BE2C (cell line): ENCODE results near the gene TCF4.

Experiments used
- DNase-seq: peaks from one replicate; pipeline ENCODE4 v3.0.0-alpha.2; 2020
- H3K27me3 ChIP-seq: fragments of 250-450 bp; sonication (Bioruptor Pico); 2 replicates; pipeline ENCODE4 v1.5.1; 2020; ENCODE audit warnings: mild to moderate bottlenecking
- H3K36me3 ChIP-seq: fragments of 250-450 bp; sonication (Bioruptor Pico); 2 replicates; pipeline ENCODE4 v1.5.1; 2020; ENCODE audit warnings: mild to moderate bottlenecking
- H3K4me1 ChIP-seq: fragments of 250-450 bp; sonication (Bioruptor Pico); 2 replicates; pipeline ENCODE4 v1.5.1; 2020
- H3K4me3 ChIP-seq: 2 replicates; pipeline ENCODE4 v1.5.1; 2011; ENCODE audit warnings: low read depth, low read length
- H3K9me3 ChIP-seq: fragments of 250-450 bp; sonication (Bioruptor Pico); 2 replicates; pipeline ENCODE4 v1.5.1; 2020
- TF ChIP-seq, protein P1 (sequence below): IDR thresholded peaks from 2 replicates; pipeline ENCODE4 v1.5.1; 2012; ENCODE audit warnings: mild to moderate bottlenecking, low read depth, low read length

Gene TCF4

DNA sequence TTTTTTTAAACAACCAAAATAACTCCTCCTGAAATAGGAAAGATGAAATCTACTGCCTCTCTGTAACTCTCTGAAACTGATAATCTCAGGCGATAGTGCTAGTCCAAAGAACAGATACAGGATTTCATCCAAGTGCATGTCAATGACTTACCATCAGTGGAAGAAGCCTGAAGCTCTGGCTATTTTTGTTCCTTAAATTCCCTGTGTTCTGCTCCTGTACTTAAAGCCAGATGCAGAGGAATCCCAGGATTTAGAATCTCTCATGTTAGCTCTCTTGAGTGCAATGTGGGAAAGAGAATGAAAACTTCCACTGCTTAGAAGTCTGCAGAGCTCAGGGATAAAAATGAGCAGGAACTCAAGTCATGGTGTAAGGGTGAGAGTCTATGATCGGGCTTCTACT lies 291.9 kb downstream of the TCF4 start:
- Histone ChIP-seq H3K4me3 (no peak overlapping the region), H3K36me3 (peaks cover 25% of the 10 kb centered on the region), H3K4me1 (peaks cover 14% of the 10 kb centered on the region), H3K9me3 (no peaks in the 10 kb centered on the region), H3K27me3 (no peaks in the 10 kb centered on the region)
- no peak for DNase-seq
- TF ChIP-seq, protein P1, sequence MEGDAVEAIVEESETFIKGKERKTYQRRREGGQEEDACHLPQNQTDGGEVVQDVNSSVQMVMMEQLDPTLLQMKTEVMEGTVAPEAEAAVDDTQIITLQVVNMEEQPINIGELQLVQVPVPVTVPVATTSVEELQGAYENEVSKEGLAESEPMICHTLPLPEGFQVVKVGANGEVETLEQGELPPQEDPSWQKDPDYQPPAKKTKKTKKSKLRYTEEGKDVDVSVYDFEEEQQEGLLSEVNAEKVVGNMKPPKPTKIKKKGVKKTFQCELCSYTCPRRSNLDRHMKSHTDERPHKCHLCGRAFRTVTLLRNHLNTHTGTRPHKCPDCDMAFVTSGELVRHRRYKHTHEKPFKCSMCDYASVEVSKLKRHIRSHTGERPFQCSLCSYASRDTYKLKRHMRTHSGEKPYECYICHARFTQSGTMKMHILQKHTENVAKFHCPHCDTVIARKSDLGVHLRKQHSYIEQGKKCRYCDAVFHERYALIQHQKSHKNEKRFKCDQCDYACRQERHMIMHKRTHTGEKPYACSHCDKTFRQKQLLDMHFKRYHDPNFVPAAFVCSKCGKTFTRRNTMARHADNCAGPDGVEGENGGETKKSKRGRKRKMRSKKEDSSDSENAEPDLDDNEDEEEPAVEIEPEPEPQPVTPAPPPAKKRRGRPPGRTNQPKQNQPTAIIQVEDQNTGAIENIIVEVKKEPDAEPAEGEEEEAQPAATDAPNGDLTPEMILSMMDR = no peak

DNA sequence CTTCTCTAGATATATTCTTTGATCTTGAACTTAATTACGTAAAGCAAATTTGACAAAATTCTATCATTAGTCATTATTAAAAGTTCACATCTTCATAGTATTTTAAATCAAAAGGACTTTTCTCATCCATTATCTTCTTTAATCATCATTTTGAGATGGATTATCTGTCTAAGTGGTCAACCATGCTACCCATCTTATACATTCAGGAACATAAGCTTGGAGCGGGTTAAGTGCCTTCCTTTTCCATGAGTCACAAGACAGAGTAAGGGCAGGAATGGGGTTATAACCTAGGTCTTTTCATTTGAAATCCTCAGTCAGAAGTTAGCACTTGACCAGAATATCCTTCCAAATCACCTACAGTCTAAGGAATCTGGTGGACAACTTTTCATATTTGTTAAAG lies 297.1 kb downstream of the TCF4 start:
- peaks cover 7% of the 10 kb centered on the region for H3K4me1 ChIP-seq
- no peak for DNase-seq
- H3K9me3 ChIP-seq = no peaks in the 10 kb centered on the region
- TF ChIP-seq, protein P1 = no peak
- no peak overlapping the region for H3K4me3 ChIP-seq
- H3K27me3 ChIP-seq = no peaks in the 10 kb centered on the region
- H3K36me3 ChIP-seq = peaks cover 12% of the 10 kb centered on the region

DNA sequence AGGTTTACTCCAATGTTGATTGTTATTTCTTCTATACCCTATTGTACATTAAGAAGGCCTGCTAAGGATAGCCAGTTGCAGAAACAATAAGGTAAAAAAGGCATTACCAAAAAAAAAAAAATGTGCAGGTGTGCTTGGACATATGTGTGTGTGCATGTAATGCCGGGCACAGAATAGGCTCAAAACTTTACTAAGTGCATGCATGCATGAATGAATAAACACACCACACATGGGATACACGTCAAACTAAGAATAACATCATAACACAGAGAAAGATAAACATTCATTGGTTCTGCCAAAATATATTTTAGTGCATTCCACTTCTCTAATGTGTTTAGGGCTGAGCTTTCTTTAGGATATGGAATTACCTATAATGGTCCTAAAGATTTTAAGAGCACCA lies 298.2 kb downstream of the TCF4 start:
- peaks cover 7% of the 10 kb centered on the region for H3K4me1 ChIP-seq
- no peaks in the 10 kb centered on the region for H3K27me3 ChIP-seq
- DNase-seq = no peak
- peaks cover 7% of the 10 kb centered on the region for H3K36me3 ChIP-seq
- no peaks in the 10 kb centered on the region for H3K9me3 ChIP-seq
- no peak overlapping the region for H3K4me3 ChIP-seq
- TF ChIP-seq, protein P1 = no peak

DNA sequence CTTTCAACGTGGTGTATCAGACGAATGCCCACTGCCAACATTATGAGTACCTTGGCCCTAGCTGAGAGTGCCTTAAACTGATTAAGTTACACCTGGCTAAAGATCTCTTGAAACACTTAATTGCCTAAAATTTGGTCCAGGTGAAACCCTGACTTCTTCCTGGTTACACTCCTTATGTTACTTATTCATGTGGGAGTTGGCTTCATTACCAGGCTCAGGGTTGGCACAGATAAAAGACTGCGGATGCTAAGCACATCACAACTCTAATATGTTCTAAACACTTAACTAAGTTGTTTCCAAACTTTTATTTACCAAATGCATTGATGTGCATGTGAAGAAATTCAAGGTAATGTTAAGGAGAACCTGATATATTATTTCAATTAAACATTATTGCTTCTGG lies 298.9 kb downstream of the TCF4 start:
- Histone ChIP-seq H3K9me3 (no peaks in the 10 kb centered on the region), H3K4me1 (peaks cover 7% of the 10 kb centered on the region), H3K4me3 (no peak overlapping the region), H3K36me3 (0 out of 2 replicates have a peak, but pooled peaks cover 2% of the 10 kb centered on the region), H3K27me3 (no peaks in the 10 kb centered on the region)
- TF ChIP-seq, protein P1 = no peak
- no peak for DNase-seq

DNA sequence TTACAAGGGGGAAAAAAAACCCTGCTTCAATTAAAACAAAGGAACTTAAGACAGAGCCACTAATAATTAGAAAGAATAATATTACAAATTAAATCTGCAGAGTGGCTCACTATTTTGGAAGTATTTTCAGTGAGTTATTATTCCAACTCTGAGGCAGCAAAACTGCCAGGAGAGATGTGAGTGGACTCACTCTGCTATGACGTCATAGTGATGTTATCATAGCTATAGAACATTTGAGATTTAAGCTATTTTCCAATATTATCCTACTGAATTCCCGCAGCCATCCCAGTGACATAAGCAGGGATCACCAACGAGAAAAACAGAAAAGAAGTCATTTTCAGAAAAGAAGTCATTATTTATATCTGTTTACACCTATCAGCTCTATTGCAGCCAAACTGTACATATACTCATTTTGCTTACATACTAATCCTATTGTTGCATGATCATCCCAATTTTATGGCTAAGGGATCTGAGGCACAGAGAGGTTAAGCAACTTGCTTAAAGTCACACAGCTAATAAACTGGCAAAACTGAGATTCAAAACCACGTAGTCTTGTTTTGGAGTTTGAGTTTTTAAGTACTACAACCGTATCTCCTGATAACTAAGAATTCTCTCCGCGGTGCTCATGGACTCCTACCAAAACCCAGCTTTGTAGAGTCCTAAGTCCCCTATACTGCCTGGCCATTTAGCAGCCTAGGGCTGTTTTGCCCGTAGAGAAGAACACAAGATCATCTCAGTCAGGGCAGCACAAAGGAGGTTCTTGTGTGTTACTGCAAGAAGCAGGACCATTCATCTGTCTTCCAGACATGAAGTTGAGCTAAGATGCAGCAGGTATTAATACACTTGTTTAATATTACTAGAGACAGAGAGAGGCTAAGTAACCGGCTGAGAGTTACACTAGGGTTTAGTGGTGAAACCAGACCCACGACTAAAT lies 299.8 kb downstream of the TCF4 start:
- TF ChIP-seq, protein P1 = no peak
- H3K27me3 ChIP-seq = no peaks in the 10 kb centered on the region
- DNase-seq = no peak
- H3K36me3 ChIP-seq = peaks cover 2% of the 10 kb centered on the region; the same call in 1 of the 2 replicates
- H3K4me1 ChIP-seq = peaks cover 7% of the 10 kb centered on the region
- H3K9me3 ChIP-seq = no peaks in the 10 kb centered on the region
- no peak overlapping the region for H3K4me3 ChIP-seq

DNA sequence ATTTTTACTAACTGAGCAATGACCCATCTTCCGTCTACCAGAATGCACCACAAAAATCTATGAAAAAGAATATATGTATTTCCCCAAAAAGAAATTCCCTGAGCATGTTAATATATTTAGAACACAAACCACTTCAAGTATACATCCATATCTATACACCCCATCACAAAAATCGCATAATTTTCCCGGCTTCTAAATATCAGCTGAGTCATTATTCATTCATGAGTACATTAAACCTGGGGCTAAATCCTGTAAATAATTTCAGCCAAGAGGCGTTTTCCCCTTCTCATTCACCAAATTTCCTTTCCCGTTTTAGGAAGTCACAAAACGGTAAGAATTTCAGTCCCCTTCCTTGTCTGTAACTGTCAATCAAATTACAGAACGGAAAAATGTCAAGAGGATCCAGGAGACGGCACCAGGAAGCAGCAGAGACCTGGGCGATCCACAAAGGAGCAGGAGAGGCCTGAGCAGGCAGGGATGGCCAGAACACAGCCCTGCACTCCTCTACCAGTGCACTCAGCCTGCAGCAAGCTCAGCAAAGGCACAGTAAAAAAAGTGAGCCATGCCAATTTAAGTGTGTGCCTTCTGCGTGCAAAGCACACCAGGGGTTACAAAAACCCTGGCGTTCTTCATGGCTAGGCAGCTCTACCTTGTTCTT lies 300.7 kb downstream of the TCF4 start:
- peaks cover 4% of the 10 kb centered on the region for H3K4me1 ChIP-seq
- H3K9me3 ChIP-seq = no peaks in the 10 kb centered on the region
- H3K27me3 ChIP-seq = no peaks in the 10 kb centered on the region
- no peaks in the 10 kb centered on the region; the same call in 1 of the 2 replicates for H3K36me3 ChIP-seq
- peak; percentile 23 for DNase-seq
- H3K4me3 ChIP-seq = no peak overlapping the region
- TF ChIP-seq, protein P1 = no peak
